GM12878 (cell line): ENCODE data around the gene LYPD5. TPM values are rescaled to one million over a fixed set of nuclear protein-coding genes. Genes with fewer than 3 reads are reported as not detected.

Experiments used
- ASH2L ChIP-seq: fragments of 300-600, 200-600 bp; sonication (generic); IDR thresholded peaks from 2 replicates; pipeline ENCODE4 v1.6.1; 2017; ENCODE audit warnings: low read depth, mild to moderate bottlenecking, borderline replicate concordance
- EP300 ChIP-seq, 2 experiments: fragments of 150-350 bp in 1 of 2; IDR thresholded peaks; 2 replicates each; pipeline ENCODE4 v1.6.1; 2011 to 2012; ENCODE audit warnings: low read depth in 2 of 2, low read length in 2 of 2, borderline replicate concordance in 1 of 2, improper control_type of control experiment in 1 of 2, inconsistent platforms in 1 of 2; ENCODE audit not compliant: control insufficient read depth in 1 of 2
- ESRRA ChIP-seq: IDR thresholded peaks from 2 replicates; pipeline ENCODE4 v1.6.1; 2012; ENCODE audit warnings: mild to moderate bottlenecking, low read length, improper control_type of control experiment
- HDAC2 ChIP-seq: fragments of 200-600 bp; sonication (generic); IDR thresholded peaks from 2 replicates; pipeline ENCODE4 v1.6.1; 2017
- NR2F1 ChIP-seq: fragments of 450-650 bp; conservative IDR thresholded peaks from 2 replicates; pipeline ENCODE4 v1.6.1; 2017; ENCODE audit warnings: mild to moderate bottlenecking
- POLR2AphosphoS5 ChIP-seq: IDR thresholded peaks from 2 replicates; pipeline ENCODE4 v1.6.1; 2011; ENCODE audit warnings: mild to moderate bottlenecking, low read length, inconsistent platforms
- SP1 ChIP-seq: IDR thresholded peaks from one replicate; pipeline ENCODE4 v1.6.1; 2011; ENCODE audit warnings: low read depth, low read length
- TCF12 ChIP-seq: IDR thresholded peaks from 2 replicates; pipeline ENCODE4 v1.6.1; 2011; ENCODE audit warnings: low read depth, mild to moderate bottlenecking, low read length
- TCF3 ChIP-seq: IDR thresholded peaks from 2 replicates; pipeline ENCODE4 v1.6.1; 2012; ENCODE audit warnings: low read depth, mild to moderate bottlenecking, low read length, borderline replicate concordance; ENCODE audit not compliant: insufficient read depth
- ZNF217 ChIP-seq: fragments of 450-650 bp; IDR thresholded peaks from 2 replicates; pipeline ENCODE4 v1.6.1; 2017; ENCODE audit warnings: antibody characterized with exemption, mild to moderate bottlenecking
- ZNF24 ChIP-seq: fragments of 450-650 bp; IDR thresholded peaks from 2 replicates; pipeline ENCODE4 v1.6.1; 2017; ENCODE audit warnings: antibody characterized with exemption, mild to moderate bottlenecking
- ZNF274 ChIP-seq: IDR thresholded peaks from one replicate; pipeline ENCODE4 v1.8.0; 2011; ENCODE audit not compliant: insufficient read length, insufficient read depth
- ZNF384 ChIP-seq: IDR thresholded peaks from 2 replicates; pipeline ENCODE4 v1.6.1; 2012; ENCODE audit warnings: low read depth, mild to moderate bottlenecking, low read length, improper control_type of control experiment, borderline replicate concordance
- ZZZ3 ChIP-seq: IDR thresholded peaks from 2 replicates; pipeline ENCODE4 v1.6.1; 2011; ENCODE audit warnings: low read depth; ENCODE audit not compliant: control insufficient read depth, insufficient read length
- polyA plus RNA-seq, 11 experiments: library from polyadenylated mRNA; depleted of rRNA in 4 of 11; unstranded in 6 of 11; stranded (reverse) in 5 of 11; fragments of >200 nt; fragmentation: Nextera tagmentation in 4 of 11; fragmentation: Illumina TruSeq in 1 of 11; extraction: Ambion mirVana in 4 of 11; extraction: Trizol in 1 of 11; gene quantifications; 1 replicate in 1 of 11; 2 replicates in 10 of 11; pipeline versions ENCODE4 v1.2.1 to v1.2.3, GENCODE V29; 2011 to 2016; ENCODE audit warnings: inconsistent platforms in 2 of 11, missing spikeins in 2 of 11, low read depth in 1 of 11
- total RNA-seq, 4 experiments: library from RNA; depleted of rRNA in 3 of 4; stranded (reverse); fragments of >200 nt in 3 of 4; fragmentation: Illumina TruSeq in 1 of 4; extraction: Trizol in 1 of 4; gene quantifications; 2 replicates each; pipeline versions ENCODE4 v1.2.1 to v1.2.3, GENCODE V29; 2013 to 2021
- TF ChIP-seq, protein P1 (sequence below), 3 experiments: IDR thresholded peaks in 2 of 3; conservative IDR thresholded peaks in 1 of 3; 2 replicates each; pipeline ENCODE4 v1.5.1; 2011; ENCODE audit warnings: low read depth in 3 of 3, low read length in 3 of 3, mild to moderate bottlenecking in 3 of 3, control low read depth in 2 of 3, moderate library complexity in 2 of 3, inconsistent platforms in 1 of 3, mixed read lengths in 1 of 3; ENCODE audit not compliant: control insufficient read depth in 2 of 3, insufficient read depth in 1 of 3; ENCODE audit errors: extremely low read depth in 1 of 3
- TF ChIP-seq, protein P2 (sequence below): fragments of 450-650 bp; IDR thresholded peaks from 2 replicates; pipeline ENCODE4 v1.6.1; 2014; ENCODE audit warnings: mild to moderate bottlenecking
- TF ChIP-seq, protein P3 (sequence below): fragments of 450-650 bp; IDR thresholded peaks from 2 replicates; pipeline ENCODE4 v1.6.1; 2017; ENCODE audit warnings: mild to moderate bottlenecking, low read depth, inconsistent platforms; ENCODE audit not compliant: poor library complexity, severe bottlenecking
- TF ChIP-seq, protein P4 (sequence below): fragments of 450-650 bp; IDR thresholded peaks from 2 replicates; pipeline ENCODE4 v1.6.1; 2017; ENCODE audit warnings: antibody characterized with exemption, mild to moderate bottlenecking, moderate library complexity
- TF ChIP-seq, protein P5 (sequence below): fragments of 450-650 bp; conservative IDR thresholded peaks from 2 replicates; pipeline ENCODE4 v1.6.1; 2017; ENCODE audit warnings: mild to moderate bottlenecking, moderate library complexity

LYPD5 gene
- total and polyA plus RNA-seq, 10 of the 15 experiments (the other 5 are each of a cell fraction or from before 2014, with no cell fraction given): 0.04 to 2.2 (median 0.69) TPM; not detected in 1

DNA sequence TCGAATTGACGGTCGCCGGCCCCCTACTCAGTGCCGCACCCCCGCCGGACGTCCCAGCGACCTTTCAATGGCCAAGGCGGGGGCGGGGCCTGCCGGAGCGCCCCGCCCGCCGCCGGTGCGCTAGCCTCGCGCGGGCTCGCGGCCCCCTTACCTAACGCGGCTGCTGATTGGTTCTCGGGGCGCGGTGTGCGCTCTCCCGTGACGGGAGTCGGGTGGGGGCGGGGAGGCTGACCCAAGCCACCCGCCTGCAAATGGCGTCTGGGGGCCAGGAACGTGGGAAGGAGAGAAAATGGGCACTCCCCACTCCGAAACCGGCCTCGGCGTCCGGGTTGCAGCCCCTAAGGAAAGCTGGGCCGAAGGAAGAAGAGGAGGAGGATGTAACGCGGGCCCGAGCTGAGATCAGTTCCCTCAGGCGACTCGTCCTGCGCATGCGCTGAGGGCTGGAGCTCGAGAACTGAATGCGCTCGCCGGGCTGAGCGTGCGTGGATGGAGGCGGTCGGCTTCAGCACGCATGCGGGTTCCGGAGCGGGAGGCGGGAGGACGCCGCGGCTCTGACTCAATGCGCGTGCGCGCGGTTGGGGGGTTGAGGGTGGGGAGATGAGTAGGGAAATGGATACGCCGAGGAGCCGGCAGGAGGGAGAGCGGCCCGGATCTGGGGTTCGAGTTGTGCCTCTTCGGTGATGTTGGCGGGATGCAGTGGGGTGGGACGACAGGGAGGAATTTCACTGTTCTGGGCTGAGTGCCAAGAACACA, 47.6 kb downstream of the LYPD5 start, which contains the start of gene SMG9 (continued):
- TF ChIP-seq, protein P1, sequence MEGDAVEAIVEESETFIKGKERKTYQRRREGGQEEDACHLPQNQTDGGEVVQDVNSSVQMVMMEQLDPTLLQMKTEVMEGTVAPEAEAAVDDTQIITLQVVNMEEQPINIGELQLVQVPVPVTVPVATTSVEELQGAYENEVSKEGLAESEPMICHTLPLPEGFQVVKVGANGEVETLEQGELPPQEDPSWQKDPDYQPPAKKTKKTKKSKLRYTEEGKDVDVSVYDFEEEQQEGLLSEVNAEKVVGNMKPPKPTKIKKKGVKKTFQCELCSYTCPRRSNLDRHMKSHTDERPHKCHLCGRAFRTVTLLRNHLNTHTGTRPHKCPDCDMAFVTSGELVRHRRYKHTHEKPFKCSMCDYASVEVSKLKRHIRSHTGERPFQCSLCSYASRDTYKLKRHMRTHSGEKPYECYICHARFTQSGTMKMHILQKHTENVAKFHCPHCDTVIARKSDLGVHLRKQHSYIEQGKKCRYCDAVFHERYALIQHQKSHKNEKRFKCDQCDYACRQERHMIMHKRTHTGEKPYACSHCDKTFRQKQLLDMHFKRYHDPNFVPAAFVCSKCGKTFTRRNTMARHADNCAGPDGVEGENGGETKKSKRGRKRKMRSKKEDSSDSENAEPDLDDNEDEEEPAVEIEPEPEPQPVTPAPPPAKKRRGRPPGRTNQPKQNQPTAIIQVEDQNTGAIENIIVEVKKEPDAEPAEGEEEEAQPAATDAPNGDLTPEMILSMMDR (IDR thresholded peaks at IDR 0.05 in 2 of 3, conservative IDR thresholded peaks at IDR 0.05 in 1 of 3; ENCODE audit: control insufficient read depth in 2 of 3, extremely low read depth in 1 of 3, insufficient read depth in 1 of 3, low read depth in 3 of 3, low read length in 3 of 3): no peak
- TF ChIP-seq, protein P2, sequence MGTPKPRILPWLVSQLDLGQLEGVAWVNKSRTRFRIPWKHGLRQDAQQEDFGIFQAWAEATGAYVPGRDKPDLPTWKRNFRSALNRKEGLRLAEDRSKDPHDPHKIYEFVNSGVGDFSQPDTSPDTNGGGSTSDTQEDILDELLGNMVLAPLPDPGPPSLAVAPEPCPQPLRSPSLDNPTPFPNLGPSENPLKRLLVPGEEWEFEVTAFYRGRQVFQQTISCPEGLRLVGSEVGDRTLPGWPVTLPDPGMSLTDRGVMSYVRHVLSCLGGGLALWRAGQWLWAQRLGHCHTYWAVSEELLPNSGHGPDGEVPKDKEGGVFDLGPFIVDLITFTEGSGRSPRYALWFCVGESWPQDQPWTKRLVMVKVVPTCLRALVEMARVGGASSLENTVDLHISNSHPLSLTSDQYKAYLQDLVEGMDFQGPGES: no peak; the same call in 1 of the 2 replicates
- TF ChIP-seq, protein P3, sequence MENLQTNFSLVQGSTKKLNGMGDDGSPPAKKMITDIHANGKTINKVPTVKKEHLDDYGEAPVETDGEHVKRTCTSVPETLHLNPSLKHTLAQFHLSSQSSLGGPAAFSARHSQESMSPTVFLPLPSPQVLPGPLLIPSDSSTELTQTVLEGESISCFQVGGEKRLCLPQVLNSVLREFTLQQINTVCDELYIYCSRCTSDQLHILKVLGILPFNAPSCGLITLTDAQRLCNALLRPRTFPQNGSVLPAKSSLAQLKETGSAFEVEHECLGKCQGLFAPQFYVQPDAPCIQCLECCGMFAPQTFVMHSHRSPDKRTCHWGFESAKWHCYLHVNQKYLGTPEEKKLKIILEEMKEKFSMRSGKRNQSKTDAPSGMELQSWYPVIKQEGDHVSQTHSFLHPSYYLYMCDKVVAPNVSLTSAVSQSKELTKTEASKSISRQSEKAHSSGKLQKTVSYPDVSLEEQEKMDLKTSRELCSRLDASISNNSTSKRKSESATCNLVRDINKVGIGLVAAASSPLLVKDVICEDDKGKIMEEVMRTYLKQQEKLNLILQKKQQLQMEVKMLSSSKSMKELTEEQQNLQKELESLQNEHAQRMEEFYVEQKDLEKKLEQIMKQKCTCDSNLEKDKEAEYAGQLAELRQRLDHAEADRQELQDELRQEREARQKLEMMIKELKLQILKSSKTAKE: no peak
- no peak for TF ChIP-seq SP1
- TF ChIP-seq ASH2L: no peak
- TF ChIP-seq, protein P4, sequence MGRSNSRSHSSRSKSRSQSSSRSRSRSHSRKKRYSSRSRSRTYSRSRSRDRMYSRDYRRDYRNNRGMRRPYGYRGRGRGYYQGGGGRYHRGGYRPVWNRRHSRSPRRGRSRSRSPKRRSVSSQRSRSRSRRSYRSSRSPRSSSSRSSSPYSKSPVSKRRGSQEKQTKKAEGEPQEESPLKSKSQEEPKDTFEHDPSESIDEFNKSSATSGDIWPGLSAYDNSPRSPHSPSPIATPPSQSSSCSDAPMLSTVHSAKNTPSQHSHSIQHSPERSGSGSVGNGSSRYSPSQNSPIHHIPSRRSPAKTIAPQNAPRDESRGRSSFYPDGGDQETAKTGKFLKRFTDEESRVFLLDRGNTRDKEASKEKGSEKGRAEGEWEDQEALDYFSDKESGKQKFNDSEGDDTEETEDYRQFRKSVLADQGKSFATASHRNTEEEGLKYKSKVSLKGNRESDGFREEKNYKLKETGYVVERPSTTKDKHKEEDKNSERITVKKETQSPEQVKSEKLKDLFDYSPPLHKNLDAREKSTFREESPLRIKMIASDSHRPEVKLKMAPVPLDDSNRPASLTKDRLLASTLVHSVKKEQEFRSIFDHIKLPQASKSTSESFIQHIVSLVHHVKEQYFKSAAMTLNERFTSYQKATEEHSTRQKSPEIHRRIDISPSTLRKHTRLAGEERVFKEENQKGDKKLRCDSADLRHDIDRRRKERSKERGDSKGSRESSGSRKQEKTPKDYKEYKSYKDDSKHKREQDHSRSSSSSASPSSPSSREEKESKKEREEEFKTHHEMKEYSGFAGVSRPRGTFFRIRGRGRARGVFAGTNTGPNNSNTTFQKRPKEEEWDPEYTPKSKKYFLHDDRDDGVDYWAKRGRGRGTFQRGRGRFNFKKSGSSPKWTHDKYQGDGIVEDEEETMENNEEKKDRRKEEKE: 0 out of 2 replicates have a peak, but pooled peaks have one; percentile 54
- 0 out of 2 replicates have a peak, but pooled peaks have one; percentile 24 for TF ChIP-seq ZNF217
- no peak for TF ChIP-seq HDAC2
- peak; percentile 85 for TF ChIP-seq POLR2AphosphoS5
- TF ChIP-seq EP300 (IDR thresholded peaks at IDR 0.05; ENCODE audit: borderline replicate concordance in 1 of 2, control insufficient read depth in 1 of 2, low read depth in 2 of 2, low read length in 2 of 2): peak; percentile 27 to 28; a peak in 1 of 4 replicates
- peak; percentile 90 for TF ChIP-seq NR2F1
- no peak for TF ChIP-seq ESRRA
- TF ChIP-seq TCF12: no peak; the same call in 1 of the 2 replicates
- TF ChIP-seq ZNF274: no peak
- 0 out of 2 replicates have a peak, but pooled peaks have one; percentile 18 for TF ChIP-seq ZNF24
- TF ChIP-seq TCF3: no peak
- no peak for TF ChIP-seq ZNF384
- TF ChIP-seq ZZZ3: no peak
- TF ChIP-seq, protein P5, sequence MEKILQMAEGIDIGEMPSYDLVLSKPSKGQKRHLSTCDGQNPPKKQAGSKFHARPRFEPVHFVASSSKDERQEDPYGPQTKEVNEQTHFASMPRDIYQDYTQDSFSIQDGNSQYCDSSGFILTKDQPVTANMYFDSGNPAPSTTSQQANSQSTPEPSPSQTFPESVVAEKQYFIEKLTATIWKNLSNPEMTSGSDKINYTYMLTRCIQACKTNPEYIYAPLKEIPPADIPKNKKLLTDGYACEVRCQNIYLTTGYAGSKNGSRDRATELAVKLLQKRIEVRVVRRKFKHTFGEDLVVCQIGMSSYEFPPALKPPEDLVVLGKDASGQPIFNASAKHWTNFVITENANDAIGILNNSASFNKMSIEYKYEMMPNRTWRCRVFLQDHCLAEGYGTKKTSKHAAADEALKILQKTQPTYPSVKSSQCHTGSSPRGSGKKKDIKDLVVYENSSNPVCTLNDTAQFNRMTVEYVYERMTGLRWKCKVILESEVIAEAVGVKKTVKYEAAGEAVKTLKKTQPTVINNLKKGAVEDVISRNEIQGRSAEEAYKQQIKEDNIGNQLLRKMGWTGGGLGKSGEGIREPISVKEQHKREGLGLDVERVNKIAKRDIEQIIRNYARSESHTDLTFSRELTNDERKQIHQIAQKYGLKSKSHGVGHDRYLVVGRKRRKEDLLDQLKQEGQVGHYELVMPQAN: no peak
